Mesenchymal stem cell (in vitro differentiated cells and primary cell): Measurements from ENCODE around the gene KLHL26.
A peak's percentile ranks its signal among the peaks of the same experiment; 100 is the strongest.

ENCODE experiments used
- DNase-seq: peaks from one replicate; pipeline ENCODE4 v3.0.0-alpha.2; 2013
- H2AFZ ChIP-seq: one replicate; pipeline ENCODE4 v1.6.1; 2013; ENCODE audit warnings: low read depth, mild to moderate bottlenecking, control low read depth, inconsistent platforms, low read length, moderate library complexity
- H2AK5ac ChIP-seq: 2 replicates; pipeline ENCODE4 v1.6.1; 2013; ENCODE audit warnings: low read length, moderate library complexity, mild to moderate bottlenecking, inconsistent platforms; ENCODE audit not compliant: severe bottlenecking
- H2BK120ac ChIP-seq: one replicate; pipeline ENCODE4 v1.6.1; 2013; ENCODE audit warnings: low read depth, mild to moderate bottlenecking, inconsistent platforms, low read length, moderate library complexity
- H2BK12ac ChIP-seq, 2 experiments: one replicate each; pipeline ENCODE4 v1.6.1; 2013; ENCODE audit warnings: inconsistent platforms in 2 of 2, low read length in 2 of 2, mild to moderate bottlenecking in 2 of 2, moderate library complexity in 2 of 2, control low read depth in 1 of 2
- H2BK15ac ChIP-seq: one replicate; pipeline ENCODE4 v1.6.1; 2013; ENCODE audit warnings: mild to moderate bottlenecking, low read depth, inconsistent platforms; ENCODE audit not compliant: poor library complexity, severe bottlenecking
- H2BK5ac ChIP-seq: 2 replicates; pipeline ENCODE4 v1.6.1; 2013; ENCODE audit warnings: low read depth, mild to moderate bottlenecking, low read length, control low read depth, inconsistent platforms; ENCODE audit not compliant: poor library complexity, severe bottlenecking
- H3K14ac ChIP-seq, 2 experiments: one replicate each; pipeline ENCODE4 v1.6.1; 2013; ENCODE audit warnings: inconsistent platforms in 2 of 2, low read length in 2 of 2, control low read depth in 1 of 2, mild to moderate bottlenecking in 1 of 2, moderate library complexity in 1 of 2
- H3K18ac ChIP-seq, 2 experiments: one replicate each; pipeline ENCODE4 v1.6.1; 2013; ENCODE audit warnings: inconsistent platforms in 2 of 2, low read length in 2 of 2, control low read depth in 1 of 2, low read depth in 1 of 2, mild to moderate bottlenecking in 1 of 2
- H3K23ac ChIP-seq, 2 experiments: one replicate each; pipeline ENCODE4 v1.6.1; 2013; ENCODE audit warnings: inconsistent platforms in 2 of 2, low read length in 2 of 2, mild to moderate bottlenecking in 2 of 2, moderate library complexity in 2 of 2, control low read depth in 1 of 2
- H3K27ac ChIP-seq: 2 replicates; pipeline ENCODE4 v1.5.1; 2013; ENCODE audit warnings: mild to moderate bottlenecking, moderate library complexity, low read length, control low read depth, inconsistent platforms; ENCODE audit not compliant: poor library complexity, severe bottlenecking
- H3K27me3 ChIP-seq, 2 experiments: 2 replicates each; pipeline versions ENCODE4 v1.6.1 to v1.7.0; 2013; ENCODE audit warnings: low read length in 2 of 2, mild to moderate bottlenecking in 2 of 2, moderate library complexity in 2 of 2, control low read depth in 1 of 2, inconsistent platforms in 1 of 2; ENCODE audit not compliant: control insufficient read depth in 1 of 2, insufficient read depth in 1 of 2
- H3K36me3 ChIP-seq, 2 experiments: 2 replicates each; pipeline versions ENCODE4 v1.6.1 to v1.7.0; 2013; ENCODE audit warnings: low read length in 2 of 2, control low read depth in 1 of 2, inconsistent platforms in 1 of 2, low read depth in 1 of 2, mild to moderate bottlenecking in 1 of 2; ENCODE audit not compliant: insufficient read depth in 2 of 2, control insufficient read depth in 1 of 2
- H3K4ac ChIP-seq, 2 experiments: one replicate each; pipeline ENCODE4 v1.6.1; 2013; ENCODE audit warnings: inconsistent platforms in 2 of 2, low read length in 2 of 2, mild to moderate bottlenecking in 2 of 2, moderate library complexity in 2 of 2, control low read depth in 1 of 2, low read depth in 1 of 2
- H3K4me1 ChIP-seq: 2 replicates; pipeline ENCODE4 v1.6.1; 2013; ENCODE audit warnings: low read depth, low read length, control low read depth; ENCODE audit not compliant: control insufficient read depth, insufficient read depth
- H3K4me2 ChIP-seq: 2 replicates; pipeline ENCODE4 v1.6.1; 2013; ENCODE audit warnings: low read length, mild to moderate bottlenecking, inconsistent platforms; ENCODE audit not compliant: poor library complexity, severe bottlenecking
- H3K4me3 ChIP-seq, 2 experiments: 2 replicates each; pipeline versions ENCODE4 v1.5.1 to v1.7.0; 2013; ENCODE audit warnings: low read length in 2 of 2, mild to moderate bottlenecking in 2 of 2, control low read depth in 1 of 2, low read depth in 1 of 2; ENCODE audit not compliant: insufficient read depth in 1 of 2
- H3K79me1 ChIP-seq: replicated peaks from 2 replicates; pipeline ENCODE4 v1.6.1; 2013; ENCODE audit warnings: mild to moderate bottlenecking, control low read depth, low read length, inconsistent platforms; ENCODE audit not compliant: poor library complexity, severe bottlenecking
- H3K9ac ChIP-seq: 2 replicates; pipeline ENCODE4 v1.7.0; 2013; ENCODE audit warnings: mild to moderate bottlenecking, low read length, moderate library complexity
- H3K9me3 ChIP-seq: 2 replicates; pipeline ENCODE4 v1.7.0; 2013; ENCODE audit warnings: mild to moderate bottlenecking, low read length; ENCODE audit not compliant: control insufficient read depth
- H4K8ac ChIP-seq: one replicate; pipeline ENCODE4 v1.6.1; 2013; ENCODE audit warnings: inconsistent platforms, mild to moderate bottlenecking, low read length, moderate library complexity
- H4K91ac ChIP-seq: one replicate; pipeline ENCODE4 v1.6.1; 2013; ENCODE audit warnings: mild to moderate bottlenecking, low read length, inconsistent platforms
- WGBS: methylation state at CpG from one replicate; pipeline ENCODE4 v1.1.7; 2013; ENCODE audit warnings: mixed read lengths; 5-methylcytosine and 5-hydroxymethylcytosine counted together

KLHL26 gene

DNA sequence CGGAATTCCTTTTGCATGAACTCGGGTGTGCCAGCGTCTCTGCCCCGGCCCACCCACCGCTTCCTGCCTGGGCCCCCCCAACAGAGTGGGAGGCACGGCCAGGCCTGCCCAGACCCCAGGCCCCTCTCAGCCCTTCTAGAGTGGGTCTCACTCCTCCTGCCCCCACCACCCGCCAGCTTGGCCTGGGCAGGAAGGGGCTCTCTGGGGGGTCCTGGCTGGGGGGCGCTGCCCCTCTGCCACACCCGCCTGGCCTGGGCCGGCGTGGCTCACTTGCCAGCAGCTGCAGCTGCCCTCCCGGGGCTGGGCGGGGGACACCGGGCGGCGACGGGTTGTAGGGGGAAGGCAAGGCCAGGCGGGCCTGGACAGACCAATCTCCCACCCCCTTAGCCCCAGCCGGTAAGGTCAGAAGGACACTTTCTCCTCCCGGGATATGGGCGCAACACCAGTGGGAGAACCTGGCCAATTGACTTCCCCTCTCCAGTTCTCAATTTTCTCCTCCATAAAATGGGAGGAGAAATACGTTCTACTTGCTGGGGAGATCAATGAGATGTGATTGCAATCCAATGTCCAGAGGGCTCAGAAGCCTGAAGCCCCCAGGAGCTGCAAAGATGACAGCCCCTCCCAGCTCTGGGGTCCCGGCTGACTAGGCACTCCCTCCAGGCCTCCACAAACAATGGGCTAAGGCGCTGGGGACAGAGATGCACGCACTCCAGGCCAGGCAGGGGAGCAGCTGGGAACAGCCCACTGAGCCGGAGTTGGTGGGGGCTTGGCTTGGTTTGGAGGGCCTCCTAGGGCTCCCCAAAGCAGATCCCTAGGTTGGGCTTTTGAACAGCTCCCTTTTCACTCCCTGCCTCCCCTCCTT is 32.6 kb upstream of the KLHL26 start:
- 4% methylated on average over 17 of the region's 26 CpGs for WGBS
- H3K9ac ChIP-seq, result no peak overlapping the region
- no peaks in the 10 kb centered on the region for H3K9me3 ChIP-seq
- H3K4ac ChIP-seq, result no peak overlapping the region
- H2BK5ac ChIP-seq, result no peak overlapping the region
- H3K4me2 ChIP-seq, result no peak overlapping the region
- H2AK5ac ChIP-seq, result no peak overlapping the region
- peaks cover 26% of the 10 kb centered on the region for H3K4me1 ChIP-seq
- H2AFZ ChIP-seq, result no peak overlapping the region
- H4K8ac ChIP-seq, result no peak overlapping the region
- no peak overlapping the region for H3K23ac ChIP-seq
- H3K27ac ChIP-seq, result no peak overlapping the region
- H3K79me1 ChIP-seq, result no peaks in the 10 kb centered on the region
- no peak overlapping the region for H4K91ac ChIP-seq
- H2BK12ac ChIP-seq, result no peak overlapping the region
- no peak overlapping the region for H3K4me3 ChIP-seq
- no peak overlapping the region for H2BK120ac ChIP-seq
- no peaks in the 10 kb centered on the region for H3K36me3 ChIP-seq
- H3K14ac ChIP-seq, result no peak overlapping the region
- peaks cover 39 to 67% of the 10 kb centered on the region in 2 experiments for H3K27me3 ChIP-seq
- peak overlapping the region; percentile 82 for H2BK15ac ChIP-seq
- no peak for DNase-seq
- no peak overlapping the region for H3K18ac ChIP-seq

DNA sequence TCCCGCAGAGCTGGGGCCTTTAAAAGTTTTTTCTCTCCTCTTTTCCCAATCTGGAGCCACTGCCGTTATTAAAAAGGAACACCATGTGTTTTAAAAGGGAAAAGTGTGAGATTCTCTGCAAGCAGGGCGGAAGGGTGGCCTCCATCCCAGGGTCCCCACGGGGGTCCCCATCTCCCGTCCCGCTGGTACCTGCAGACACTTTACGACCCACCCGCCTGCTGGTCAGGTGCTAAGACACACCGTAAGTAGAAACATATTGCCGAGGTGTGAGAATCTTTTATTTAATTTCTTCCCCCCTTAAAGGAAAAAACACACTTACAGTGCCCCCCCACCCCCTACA is 32.0 kb upstream of the KLHL26 start:
- Histone ChIP-seq H4K8ac (no peak overlapping the region), H2BK15ac (no peak overlapping the region), H2BK120ac (no peak overlapping the region), H3K9ac (no peak overlapping the region), H2AFZ (no peak overlapping the region), H3K4me2 (no peak overlapping the region), H4K91ac (no peak overlapping the region), H3K27me3 (peaks cover 39 to 67% of the 10 kb centered on the region in 2 experiments), H3K18ac (no peak overlapping the region), H3K79me1 (no peaks in the 10 kb centered on the region), H3K4ac (no peak overlapping the region), H2AK5ac (no peak overlapping the region), H3K23ac (no peak overlapping the region), H3K9me3 (no peaks in the 10 kb centered on the region), H3K14ac (no peak overlapping the region), H3K4me3 (no peak overlapping the region), H2BK5ac (no peak overlapping the region), H3K4me1 (peaks cover 26% of the 10 kb centered on the region), H3K27ac (no peak overlapping the region), H3K36me3 (no peaks in the 10 kb centered on the region), H2BK12ac (no peak overlapping the region)
- 14% methylated on average over 6 of the region's 10 CpGs for whole genome bisulfite sequencing
- DNase-seq, result no peak

DNA sequence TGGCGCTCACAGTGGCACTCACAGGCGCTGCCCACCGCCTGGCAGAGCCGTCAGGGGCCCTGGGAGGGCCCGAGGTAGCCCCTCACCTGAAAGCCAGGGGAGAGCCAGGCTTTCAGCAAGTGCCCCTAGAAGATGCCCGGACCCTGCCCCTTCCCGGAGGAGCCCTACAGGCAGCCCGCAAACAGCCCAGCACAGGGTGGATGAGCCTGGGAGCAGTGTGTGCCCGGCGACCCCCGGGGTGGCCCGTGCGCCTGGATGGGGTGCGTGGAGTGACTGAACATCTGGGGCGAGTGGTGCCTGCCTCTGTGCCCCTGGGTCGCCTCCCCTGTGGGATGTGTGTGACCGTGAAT is 31.7 kb upstream of the KLHL26 start:
- Histone ChIP-seq H3K36me3 (no peaks in the 10 kb centered on the region), H3K4ac (peak overlapping the region in 1 of 2 experiments; percentile 13), H4K91ac (no peak overlapping the region), H2BK12ac (no peak overlapping the region), H3K18ac (no peak overlapping the region), H3K4me3 (peak overlapping the region in 1 of 2 experiments; percentile 62), H3K27me3 (peaks cover 43 to 69% of the 10 kb centered on the region in 2 experiments), H3K23ac (peak overlapping the region in 1 of 2 experiments; percentile 34), H3K79me1 (no peaks in the 10 kb centered on the region), H3K9ac (no peak overlapping the region), H3K4me2 (no peak overlapping the region), H2AK5ac (no peak overlapping the region), H2AFZ (no peak overlapping the region), H3K27ac (no peak overlapping the region), H4K8ac (no peak overlapping the region), H3K9me3 (no peaks in the 10 kb centered on the region), H3K14ac (peak overlapping the region in 1 of 2 experiments; percentile 35), H2BK15ac (no peak overlapping the region), H2BK5ac (no peak overlapping the region), H3K4me1 (peaks cover 26% of the 10 kb centered on the region), H2BK120ac (no peak overlapping the region)
- DNase-seq, result no peak
- WGBS, result 16% methylated on average over 17 of the region's 17 CpGs

DNA sequence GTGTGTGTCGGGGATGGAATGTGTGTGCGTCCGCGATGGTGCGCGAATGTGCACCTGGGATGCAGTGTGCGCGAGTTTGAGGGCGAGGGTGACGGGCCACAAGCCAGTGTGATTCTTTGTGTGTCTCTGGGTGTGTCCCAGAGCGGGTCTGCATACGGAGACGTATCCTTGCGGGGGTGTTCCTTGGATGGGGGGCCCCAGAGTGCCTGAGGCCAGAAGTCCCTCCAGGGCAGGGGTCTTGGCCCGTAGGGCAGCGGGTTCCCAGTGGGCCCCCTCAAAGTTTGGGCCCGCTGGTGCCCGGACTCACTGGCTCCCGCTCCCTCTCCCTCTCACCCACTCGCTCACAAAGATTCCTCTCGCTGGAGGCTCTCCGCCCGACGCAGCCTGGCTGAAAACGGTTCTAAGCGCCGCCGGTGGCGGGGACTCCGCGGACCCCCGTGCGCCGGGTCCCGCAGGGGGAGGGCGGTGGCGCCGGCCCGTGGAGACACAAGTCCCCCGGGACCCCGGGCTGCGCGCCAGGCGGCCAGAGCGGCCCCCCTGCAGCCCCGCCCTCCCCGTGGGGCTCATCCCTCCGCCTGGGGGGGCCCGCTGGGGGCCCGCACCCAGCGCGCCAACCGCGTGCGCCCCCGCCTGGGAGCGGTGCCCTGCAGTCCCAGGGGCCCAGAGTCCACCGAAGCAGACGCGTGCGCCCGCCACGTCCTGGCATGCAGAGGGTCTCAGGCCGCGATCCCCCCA is 31.1 kb upstream of the KLHL26 start:
- no peak overlapping the region for H4K91ac ChIP-seq
- H3K36me3 ChIP-seq, result no peaks in the 10 kb centered on the region
- WGBS, result 4% methylated on average over 59 of the region's 65 CpGs
- peak overlapping the region in 1 of 2 experiments; percentile 34 for H3K23ac ChIP-seq
- no peak overlapping the region for H2BK5ac ChIP-seq
- no peak overlapping the region for H3K27ac ChIP-seq
- H3K4ac ChIP-seq, result peak overlapping the region in 1 of 2 experiments; percentile 13
- H2BK12ac ChIP-seq, result no peak overlapping the region
- no peak overlapping the region for H2AFZ ChIP-seq
- H3K9me3 ChIP-seq, result no peaks in the 10 kb centered on the region
- peaks cover 47 to 73% of the 10 kb centered on the region in 2 experiments for H3K27me3 ChIP-seq
- no peak overlapping the region for H3K14ac ChIP-seq
- no peak overlapping the region for H2BK120ac ChIP-seq
- H3K4me3 ChIP-seq, result peak overlapping the region in 1 of 2 experiments; percentile 62
- H2BK15ac ChIP-seq, result no peak overlapping the region
- no peak overlapping the region for H3K9ac ChIP-seq
- no peak overlapping the region for H3K18ac ChIP-seq
- no peak overlapping the region for H2AK5ac ChIP-seq
- no peak overlapping the region for H3K4me2 ChIP-seq
- no peaks in the 10 kb centered on the region for H3K79me1 ChIP-seq
- peaks cover 30% of the 10 kb centered on the region for H3K4me1 ChIP-seq
- no peak overlapping the region for H4K8ac ChIP-seq
- no peak for DNase-seq
